Keratinocyte (primary cell): Measurements from ENCODE around the gene MGAT5.

ENCODE experiments used
- EZH2 ChIP-seq: IDR thresholded peaks from one replicate; pipeline ENCODE4 v1.6.1; 2012; ENCODE audit warnings: inconsistent platforms, mild to moderate bottlenecking, low read length, moderate library complexity
- TF ChIP-seq, protein P1 (sequence below), 3 experiments: IDR thresholded peaks in 1 of 3; conservative IDR thresholded peaks in 1 of 3; optimal IDR thresholded peaks in 1 of 3; 2 replicates in 2 of 3; 3 replicates in 1 of 3; pipeline versions ENCODE3 to v1.5.1; 2011; ENCODE audit warnings: low read length in 3 of 3, mild to moderate bottlenecking in 3 of 3, moderate library complexity in 2 of 3, control low read depth in 1 of 3, inconsistent platforms in 1 of 3; ENCODE audit not compliant: insufficient read depth in 2 of 3; ENCODE audit errors: extremely low read depth in 1 of 3

- TF ChIP-seq, protein P1, sequence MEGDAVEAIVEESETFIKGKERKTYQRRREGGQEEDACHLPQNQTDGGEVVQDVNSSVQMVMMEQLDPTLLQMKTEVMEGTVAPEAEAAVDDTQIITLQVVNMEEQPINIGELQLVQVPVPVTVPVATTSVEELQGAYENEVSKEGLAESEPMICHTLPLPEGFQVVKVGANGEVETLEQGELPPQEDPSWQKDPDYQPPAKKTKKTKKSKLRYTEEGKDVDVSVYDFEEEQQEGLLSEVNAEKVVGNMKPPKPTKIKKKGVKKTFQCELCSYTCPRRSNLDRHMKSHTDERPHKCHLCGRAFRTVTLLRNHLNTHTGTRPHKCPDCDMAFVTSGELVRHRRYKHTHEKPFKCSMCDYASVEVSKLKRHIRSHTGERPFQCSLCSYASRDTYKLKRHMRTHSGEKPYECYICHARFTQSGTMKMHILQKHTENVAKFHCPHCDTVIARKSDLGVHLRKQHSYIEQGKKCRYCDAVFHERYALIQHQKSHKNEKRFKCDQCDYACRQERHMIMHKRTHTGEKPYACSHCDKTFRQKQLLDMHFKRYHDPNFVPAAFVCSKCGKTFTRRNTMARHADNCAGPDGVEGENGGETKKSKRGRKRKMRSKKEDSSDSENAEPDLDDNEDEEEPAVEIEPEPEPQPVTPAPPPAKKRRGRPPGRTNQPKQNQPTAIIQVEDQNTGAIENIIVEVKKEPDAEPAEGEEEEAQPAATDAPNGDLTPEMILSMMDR (optimal IDR thresholded peaks at IDR 0.05 in 1 of 3, IDR thresholded peaks at IDR 0.05 in 1 of 3, conservative IDR thresholded peaks at IDR 0.05 in 1 of 3; ENCODE audit: extremely low read depth in 1 of 3, insufficient read depth in 2 of 3, low read length in 3 of 3) = no peak
- no peak for TF ChIP-seq EZH2
Measured at GRCh38 chr2:134451347-134451630, 197.4 kb downstream of the MGAT5 start.
